Vagina (tissue), 2 donors: ENCODE data around the gene ZNF175.

Source experiments
- CTCF ChIP-seq, 3 experiments: fragments of 450-650 bp in 2 of 3; fragments of 200-600 bp in 1 of 3; sonication (generic) in 1 of 3; IDR thresholded peaks; one replicate each; pipeline ENCODE4 v1.5.1; 2017 to 2019; ENCODE audit warnings: antibody characterized with exemption in 3 of 3, mild to moderate bottlenecking in 2 of 3, moderate library complexity in 2 of 3
- POLR2AphosphoS5 ChIP-seq, 2 donors: sonication (generic); formaldehyde crosslinking; IDR thresholded peaks; one replicate each; pipeline ENCODE4 v1.9.0; 2017; ENCODE audit warnings: antibody characterized with exemption in 2 of 2, mild to moderate bottlenecking in 2 of 2, low read depth in 1 of 2; ENCODE audit not compliant: insufficient read depth in 1 of 2

GRCh38 chr19:51592521-51592920 is 21.4 kb downstream of the ZNF175 start:
- TF ChIP-seq CTCF (IDR thresholded peaks at IDR 0.05) (no peak), POLR2AphosphoS5 (IDR thresholded peaks at IDR 0.05; ENCODE audit: insufficient read depth in 1 of 2, low read depth in 1 of 2) (no peak)
